Skin of body (tissue), 2 donors: Measurements from ENCODE around the gene COBLL1. TPM values are rescaled to one million over a fixed set of nuclear protein-coding genes. Genes with fewer than 3 reads are reported as not detected.

ENCODE experiments used
- DNase-seq: peaks from one replicate; lab custom pipeline; 2025; lab: John Stamatoyannopoulos, UW
- total RNA-seq: library from RNA; depleted of rRNA; stranded (reverse); fragments of >200 nt; gene quantifications from one replicate; pipeline ENCODE4 v1.2.3, GENCODE V29; 2014

The COBLL1 gene
- total RNA-seq, 1 donor from 2014 or later, result 25.9 TPM

DNA sequence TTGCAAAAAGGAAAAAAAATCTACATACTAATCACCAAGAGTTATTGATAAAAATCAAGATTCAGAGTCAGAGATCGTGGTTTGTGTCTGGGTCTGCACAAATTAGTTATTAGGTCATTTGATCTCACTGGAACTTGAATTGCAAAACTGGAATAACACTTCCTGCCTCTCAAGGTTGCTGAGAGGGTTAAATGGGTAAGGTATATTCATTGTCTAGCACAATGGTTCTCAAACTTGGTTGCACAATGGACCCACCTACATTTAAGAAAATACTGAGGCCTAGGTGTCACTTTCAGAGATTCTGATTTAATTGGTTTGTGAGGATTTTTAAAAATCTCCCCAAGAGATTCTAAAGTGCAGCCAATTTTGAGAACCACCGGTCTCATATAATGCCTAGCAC lies 84.8 kb downstream of the COBLL1 start:
- no peak for DNase-seq

DNA sequence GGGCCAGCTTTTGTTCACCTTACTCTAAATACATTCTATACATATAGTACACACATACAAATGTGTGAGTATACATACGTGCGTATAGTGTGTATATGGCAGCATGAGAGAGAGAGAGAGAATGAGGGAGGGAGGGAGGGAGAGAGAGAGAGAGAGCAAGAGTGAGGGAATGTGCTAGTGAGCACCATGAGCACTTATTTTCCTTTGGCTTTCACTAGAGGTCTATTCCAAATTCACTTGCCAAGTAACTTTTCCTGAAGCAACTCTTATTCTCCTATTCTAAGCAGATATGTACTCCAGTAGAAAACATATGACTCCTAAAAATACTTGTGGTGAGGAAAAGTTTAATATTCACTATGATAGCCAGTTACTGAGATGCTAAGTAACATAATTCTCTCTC lies 85.7 kb downstream of the COBLL1 start:
- DNase-seq, result no peak

DNA sequence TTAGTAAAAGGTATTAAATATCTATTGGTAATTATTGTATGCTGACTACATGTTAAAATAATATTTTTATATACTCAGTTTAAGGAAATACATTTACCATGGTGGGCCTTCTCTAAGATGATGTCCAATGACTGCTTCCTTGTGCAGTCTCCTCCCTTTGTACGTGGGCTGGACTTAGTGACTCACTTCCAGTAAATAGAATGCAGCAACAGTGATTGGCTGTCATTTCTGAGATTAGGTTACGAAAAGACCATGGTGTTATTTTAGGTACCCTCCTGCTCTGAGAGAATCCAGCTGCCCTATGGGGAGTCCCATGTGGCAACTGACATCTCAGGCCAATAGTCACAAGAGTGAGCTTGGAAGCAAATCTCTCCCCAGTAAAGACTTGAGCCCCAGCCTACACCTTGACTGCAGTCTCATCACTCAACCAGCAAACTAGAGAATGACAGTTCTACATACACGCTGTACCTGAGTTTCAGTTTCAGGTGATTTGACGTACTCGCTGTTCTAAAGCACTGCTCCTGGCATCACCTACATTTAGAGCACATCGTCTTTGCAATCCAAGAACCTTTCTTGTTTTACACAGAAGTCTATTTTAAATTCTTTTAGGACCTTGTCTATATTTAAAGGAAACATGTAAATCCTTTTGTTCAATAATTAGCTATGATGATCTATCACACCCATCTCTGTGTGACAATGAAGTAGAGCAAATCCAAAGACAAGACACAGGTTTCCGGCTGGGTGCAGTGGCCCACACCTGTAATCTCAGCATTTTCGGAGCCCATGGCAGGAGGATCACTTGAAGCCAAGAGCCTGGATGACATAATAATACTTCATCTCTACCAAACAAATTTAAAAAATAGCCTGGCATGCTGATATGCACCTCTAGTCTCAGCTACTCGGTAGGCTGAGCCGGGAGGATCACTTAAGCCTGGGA lies 87.2 kb downstream of the COBLL1 start:
- DNase-seq, result no peak

DNA sequence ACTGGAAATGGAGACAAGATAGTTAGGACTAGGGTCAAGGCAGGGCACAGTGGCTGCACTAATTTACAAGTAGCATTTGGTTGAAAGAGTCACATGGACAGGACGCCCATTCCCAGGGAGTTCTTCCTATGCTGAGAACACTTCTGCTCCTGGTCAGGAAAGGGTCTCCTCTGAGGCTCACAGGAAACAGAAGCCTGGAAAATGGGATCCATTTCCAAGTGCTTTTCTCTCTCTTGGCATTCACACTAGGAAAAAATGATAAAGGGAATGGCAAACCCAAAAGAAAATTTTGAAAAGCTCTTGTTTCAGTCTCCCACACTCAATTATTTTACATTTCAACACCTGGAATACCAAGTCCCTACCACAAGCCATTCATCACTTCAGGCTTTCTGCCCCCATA lies 88.7 kb downstream of the COBLL1 start:
- DNase-seq, result no peak

DNA sequence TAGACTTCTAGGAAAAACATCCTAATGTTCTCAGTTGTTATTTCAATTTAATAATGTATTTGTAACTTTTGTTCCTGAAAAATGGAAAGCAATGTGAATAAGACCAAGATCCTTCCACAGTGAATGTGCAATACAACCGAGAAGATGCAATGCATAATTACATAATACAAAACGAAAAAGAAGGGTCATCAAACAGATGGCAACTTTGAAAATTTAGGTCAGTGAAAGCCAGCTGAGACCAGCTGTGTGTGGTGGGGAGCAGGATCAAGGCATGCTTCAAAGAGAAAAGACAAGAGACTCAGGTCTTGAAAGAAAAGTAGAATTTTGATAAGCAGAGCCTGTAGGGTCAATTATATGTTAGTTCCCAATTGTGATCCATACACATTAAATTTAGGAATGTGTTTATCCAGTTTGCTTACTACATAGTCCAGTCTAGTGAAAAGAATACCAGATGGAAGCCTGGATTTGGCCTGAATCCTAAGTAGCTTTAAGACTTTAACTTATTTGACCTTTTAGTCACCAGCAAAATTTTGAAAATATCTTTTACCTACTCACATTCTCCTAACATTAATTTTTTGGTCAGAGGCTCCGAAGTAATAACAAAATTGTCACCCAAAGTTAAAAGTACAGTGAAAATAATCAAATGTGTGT lies 93.7 kb downstream of the COBLL1 start:
- no peak for DNase-seq

DNA sequence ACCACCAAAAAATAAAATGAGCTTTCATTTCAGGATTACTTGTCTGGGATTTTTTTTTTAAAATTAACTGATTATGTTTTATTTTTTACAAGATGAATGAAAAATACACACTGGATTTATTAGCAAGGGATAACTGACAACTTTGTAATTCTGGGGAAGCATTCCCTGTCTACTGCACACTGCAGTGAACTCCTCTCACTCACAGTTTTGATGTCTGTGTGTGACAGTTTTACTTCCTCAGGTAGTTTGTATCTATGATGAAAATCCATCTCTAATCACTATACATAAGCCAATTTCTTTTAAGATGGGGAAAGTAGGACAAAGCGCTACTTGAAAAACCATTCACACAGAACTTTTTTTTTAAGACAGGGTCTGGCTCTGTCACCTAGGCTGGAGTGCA lies 94.5 kb downstream of the COBLL1 start:
- DNase-seq, result no peak

DNA sequence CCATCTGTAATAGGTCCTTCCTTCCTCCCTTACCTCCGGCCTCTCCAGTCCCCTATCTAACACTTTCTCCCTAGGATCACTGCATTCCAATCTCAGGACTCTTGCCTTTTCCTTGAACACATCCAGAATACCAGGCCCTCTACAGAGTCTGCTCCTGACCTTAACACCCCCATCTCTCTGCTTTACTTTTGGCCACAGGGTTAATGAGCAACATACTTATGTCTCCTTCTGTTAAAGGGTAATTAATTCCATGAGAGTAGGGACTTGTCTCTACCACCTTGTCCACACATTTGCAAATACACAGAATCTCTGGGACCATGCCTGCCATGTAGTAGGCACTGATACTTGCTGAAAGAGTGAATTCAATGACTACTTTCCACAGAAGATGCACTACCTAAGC lies 94.9 kb downstream of the COBLL1 start:
- no peak for DNase-seq

DNA sequence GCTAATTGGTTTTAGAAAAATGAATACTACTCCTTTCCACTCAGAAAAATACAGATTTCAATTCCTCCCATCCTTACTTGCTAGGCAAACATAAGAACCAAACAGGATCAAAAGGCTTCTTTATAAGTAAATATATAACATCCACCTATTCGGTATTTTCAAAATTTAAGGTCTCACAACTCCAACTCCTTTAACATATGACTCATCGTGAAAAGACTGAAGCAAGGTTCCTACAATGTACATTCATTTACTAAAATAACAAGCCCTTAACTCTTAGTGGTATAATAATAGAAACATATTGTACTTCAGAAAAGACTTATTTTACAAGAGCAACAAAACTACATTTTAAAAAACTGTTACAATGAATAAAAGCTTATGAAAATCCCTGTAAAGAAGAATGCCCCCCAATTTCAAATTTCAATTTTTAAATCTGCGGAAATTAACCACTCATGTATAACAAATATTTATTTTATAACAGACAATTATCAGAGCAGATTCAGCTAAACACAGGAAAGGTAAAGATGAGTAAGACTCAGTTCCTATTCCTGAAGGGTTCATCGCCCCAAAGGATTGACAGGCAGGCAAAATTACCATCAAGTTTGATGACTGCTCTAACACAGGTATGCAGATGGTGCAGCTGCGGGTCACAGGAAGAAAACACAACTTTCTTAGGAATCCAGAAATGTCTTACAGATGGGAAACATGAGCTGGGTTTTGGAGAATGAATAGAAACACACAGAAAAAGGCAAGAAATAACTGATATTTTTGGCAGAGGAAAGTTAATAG lies 96.4 kb downstream of the COBLL1 start:
- DNase-seq, result no peak

DNA sequence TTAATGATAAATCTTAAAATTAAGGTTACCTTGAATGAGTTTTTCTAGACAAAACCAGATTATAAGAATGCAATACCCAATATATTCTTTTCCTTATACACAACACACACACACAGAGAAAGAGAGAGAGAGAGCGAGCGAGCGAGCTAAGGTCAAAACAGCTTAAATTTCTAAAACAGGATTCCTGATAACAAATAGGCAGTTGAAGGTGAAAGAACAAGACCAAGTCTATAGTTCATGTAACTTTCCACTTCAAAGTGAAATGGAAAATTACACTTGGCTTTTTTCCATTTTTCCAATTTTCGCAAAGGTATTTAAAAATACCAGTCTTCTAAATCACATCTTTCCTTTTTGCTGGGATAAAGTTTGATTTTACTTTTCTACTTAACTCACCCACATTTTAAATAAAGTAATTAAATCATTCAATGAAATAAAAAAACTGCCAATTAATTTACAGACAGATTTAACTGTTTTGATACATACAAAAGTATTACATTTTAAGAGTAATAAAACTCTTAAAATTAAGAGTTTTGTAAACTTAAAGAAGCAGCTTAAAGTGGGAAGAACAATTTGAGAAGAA lies 98.8 kb downstream of the COBLL1 start:
- DNase-seq, result no peak

DNA sequence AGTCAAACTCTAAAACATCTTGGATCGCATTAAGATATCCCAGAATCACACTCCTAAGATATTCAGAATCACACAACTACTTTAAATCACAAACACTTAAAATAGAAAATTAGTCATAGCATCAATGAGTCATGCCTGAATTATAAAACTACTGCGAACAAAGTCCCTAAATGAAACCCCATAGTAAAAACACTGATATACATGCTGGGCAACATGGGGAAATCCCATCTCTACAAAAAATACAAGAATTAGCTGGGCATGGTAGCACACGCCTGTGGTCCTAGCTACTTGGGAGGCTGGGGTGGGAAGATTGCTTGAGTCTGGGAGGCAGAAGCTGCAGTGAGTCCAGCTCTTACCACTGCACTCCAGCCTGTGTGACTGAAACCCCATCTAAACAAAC lies 101.7 kb downstream of the COBLL1 start:
- no peak for DNase-seq

DNA sequence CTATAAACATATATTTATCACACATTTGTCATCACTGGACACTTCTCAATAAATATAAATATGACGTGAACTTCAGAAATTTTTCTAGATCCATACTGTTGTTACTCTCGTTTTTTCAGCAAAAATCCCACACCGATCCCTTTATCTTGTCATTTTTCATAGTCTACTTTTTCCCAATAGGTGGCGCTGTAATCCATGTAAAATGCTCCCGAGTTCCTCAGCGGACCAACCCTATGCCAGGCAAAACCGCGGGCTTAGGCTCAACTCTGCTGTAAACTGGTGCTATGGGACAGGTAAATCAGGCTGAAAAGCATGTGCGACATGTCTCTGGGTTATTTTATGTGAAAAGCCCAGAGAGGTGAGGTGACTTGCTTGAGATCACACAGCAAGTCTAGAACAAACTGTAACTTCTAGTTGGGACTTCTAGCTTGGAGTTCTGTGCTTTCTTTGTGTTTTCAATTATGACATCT lies 104.0 kb downstream of the COBLL1 start:
- DNase-seq, result peak; percentile 32

DNA sequence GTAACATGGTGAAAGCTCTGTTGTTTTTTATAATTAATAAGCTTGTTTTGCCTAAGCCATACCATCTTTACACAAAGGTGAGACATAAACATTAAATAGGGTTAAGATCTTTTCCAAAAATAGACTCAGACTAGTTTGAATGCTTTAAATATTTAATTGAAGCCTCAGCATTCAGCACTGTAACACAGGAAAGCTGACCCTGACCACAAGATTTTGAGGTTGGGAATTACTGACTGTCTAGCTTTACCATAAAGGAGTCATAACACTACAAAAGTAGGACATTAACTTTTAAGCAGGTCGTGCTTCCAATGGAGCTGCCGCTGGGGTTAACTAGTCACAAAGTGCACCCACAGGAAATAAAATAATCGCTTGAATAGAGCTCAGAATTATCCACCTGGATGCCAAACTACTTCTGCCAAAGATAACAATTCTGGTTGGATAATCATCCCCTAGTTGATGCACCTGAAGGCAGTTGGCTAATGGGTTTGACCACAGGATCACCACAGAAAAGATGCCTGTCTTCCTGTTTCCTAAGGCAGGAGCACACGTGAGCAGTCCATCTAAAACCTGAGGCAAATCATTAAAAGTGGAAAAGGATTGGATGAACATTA lies 106.2 kb downstream of the COBLL1 start:
- no peak for DNase-seq

DNA sequence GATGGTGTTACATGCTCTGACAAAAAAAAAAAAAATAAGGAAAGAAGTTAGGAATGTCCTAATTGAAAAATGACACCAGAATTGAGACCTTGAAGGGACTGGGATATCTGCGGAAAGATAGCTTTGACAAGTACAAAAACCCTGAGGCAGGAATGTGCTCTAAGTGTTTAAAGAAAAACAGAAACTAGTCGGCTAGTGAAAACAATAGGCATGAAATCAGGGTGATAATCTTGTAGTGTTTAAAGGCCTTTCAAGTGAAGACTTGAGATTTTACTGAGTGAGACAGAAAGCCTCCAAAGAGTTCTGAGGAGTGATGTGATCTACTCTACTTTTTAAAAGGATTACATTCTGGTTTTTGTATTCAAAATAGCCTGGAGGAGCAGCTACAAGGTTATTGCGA lies 107.4 kb downstream of the COBLL1 start:
- DNase-seq, result no peak

DNA sequence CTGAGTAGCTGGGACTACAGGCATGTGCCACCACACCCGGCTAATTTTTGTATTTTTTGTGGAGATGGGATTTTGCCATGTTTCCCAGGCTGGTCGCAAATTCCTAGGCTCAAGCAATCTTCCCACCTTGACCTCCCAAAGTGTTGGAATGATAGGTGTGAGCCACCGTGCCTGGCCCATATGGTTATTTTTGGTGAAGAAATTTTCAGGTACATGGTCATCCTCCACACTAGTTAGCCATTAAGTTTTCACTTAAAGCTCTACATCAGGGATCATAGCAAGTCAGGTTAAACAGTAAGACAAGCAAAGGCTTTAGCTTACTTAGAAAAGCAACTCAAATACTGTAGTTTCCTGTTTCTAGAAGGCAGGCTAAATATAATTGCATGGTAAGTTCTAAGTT lies 116.1 kb downstream of the COBLL1 start:
- no peak for DNase-seq

DNA sequence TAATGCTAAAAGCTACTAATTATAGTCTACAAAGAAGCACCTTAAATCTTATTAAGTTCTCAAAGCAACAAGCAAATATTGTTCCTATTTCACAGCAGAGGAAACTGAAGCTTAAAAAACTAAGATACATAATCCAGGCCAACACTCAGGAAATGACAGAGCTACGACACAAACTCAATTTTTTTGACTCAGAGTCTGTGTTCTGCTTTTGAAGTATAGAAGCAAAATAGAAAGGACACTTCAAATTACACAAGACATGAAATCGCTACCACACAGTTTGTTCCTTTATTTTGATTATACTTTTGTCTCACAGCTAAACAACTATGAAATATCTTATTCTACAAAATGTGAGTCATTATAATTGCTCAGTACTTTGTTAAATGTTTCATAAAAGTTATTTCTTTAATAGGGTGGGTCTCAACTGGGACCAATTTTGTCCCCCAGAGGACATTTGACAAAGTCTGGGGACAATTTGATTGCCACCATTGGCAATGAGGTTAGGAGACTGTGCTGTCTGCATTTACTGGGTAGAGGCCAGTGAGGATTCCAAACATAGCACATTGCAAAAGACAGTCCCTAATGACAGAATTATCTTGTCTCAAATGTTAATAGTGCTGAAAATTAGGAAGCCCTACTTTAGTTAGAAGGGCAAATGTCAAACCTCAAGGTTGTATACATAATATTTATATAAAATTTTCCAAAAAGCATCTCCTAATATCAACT lies 118.8 kb downstream of the COBLL1 start:
- DNase-seq, result no peak

DNA sequence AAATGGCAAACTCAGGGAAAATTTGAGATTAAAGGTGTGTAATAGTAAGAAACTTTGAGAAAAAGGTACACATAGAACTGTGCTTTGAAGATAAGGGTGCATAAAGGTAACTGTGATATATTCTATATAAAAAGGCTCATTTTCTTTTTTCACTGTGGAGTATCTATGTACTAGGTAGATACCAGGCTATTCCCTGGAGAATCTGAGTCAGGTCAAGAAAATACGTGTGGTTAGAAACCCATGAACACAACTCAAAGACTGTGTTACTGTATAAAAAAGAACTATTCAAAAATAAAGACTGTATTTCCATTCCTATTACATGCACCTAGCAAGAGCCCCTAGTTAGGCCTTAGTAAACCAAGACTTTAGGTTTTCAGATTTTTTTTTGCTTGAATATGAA lies 120.2 kb downstream of the COBLL1 start:
- DNase-seq, result no peak

DNA sequence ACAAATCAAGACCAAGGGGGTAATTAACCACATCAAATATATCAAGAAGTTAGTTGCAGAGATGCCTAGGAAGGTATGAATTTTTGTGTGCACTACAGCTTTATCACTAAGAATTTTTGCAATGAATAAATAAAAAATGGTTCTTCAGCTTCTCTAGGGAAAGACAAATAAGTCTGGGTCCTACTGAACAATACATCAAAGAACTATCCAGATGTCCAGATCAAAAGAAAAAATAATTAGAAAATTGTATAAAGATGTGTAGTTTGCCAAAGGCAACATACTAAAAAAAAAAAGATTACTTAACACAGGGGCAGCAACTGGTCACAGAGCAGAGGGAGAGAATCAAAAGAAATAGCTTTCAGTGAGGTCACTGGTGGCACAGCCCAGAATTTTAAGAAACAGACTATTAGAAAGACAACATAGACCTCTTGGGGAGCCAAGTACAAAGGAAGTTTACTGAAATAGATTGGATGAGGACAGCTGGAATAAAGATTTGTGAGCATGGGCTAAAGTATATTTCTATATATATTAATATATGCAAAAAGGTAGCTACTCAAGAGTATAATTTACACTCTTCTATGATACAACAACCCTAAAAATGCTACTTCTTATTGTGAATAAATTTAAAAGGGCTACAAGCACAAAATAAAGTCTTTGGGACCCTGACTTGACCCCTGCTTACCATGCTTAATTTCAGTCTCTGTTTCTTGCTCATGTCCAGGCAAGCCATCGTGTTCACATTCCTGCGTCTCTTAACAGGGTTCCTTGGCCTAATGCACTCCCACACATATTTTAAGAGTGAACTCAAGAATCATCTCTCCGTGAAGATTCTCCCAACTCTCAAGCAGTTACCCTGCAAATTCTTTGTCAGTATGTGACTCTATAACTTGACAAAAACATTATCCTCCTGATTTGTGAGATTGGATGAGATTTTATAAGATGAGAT lies 121.4 kb downstream of the COBLL1 start:
- DNase-seq, result no peak

DNA sequence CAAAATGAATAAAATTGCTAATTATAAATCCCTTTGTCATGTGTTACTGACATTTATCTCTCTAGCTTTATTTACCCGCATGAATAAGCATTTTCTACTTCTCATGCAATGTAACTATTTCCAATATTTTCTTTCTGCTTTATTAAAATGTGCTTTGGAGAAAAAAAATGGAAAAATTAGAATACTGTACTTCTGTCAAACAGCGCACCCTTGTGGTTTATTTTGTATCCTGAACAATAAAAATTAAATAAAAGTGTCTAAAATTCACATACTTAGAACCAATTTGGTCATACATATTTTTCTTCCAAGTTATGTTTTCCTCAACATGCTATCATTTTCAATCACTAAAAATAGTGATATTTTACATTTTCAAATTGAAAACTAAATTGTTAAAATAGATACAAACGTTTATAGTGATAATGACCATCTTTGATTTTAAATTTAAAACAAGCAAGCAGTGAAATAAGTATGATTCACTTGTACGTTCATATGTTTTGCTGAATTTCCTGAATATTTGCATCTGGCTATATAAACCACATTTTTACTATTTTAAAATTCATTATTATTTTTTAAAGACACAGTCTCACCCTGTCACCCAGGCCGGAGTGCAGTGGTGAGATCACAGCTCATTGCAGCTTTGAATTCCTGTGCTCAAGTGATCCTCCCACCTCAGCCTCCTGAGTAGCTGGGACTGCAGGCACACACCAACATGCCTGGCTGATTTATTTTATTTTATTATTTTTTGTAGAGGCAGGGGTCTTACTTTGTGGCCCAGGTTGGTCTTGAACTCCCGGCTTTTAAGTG lies 124.4 kb downstream of the COBLL1 start:
- no peak for DNase-seq

DNA sequence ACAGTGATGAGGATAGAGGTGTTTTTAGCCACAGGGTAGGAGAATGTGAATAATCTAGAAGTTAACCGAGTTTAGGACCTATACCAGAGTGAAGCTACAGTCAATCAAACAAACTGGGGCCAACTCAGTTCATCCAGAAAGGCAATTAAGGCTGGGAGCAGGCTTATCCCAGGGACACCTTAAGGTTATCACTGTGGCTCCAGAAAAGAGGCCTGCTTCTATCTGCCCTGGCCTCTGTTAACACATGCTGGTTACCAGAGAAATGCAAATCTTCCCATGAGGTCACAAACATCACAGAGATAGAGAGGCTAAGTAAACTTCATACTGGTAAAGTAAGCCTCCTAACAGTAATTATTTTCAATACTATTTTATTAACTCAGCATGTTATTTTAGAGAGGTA lies 127.2 kb downstream of the COBLL1 start:
- DNase-seq, result no peak
